ENCODE data around the gene PRKAA1. TPM values are rescaled to one million over a fixed set of nuclear protein-coding genes. Genes with fewer than 3 reads are reported as not detected.
"Not testable (repeated sequence)": the region's sequence is repeated elsewhere in the genome, so short reads cannot be mapped to it uniquely, and the experiment has no call there.

PRKAA1 gene
- polyA plus RNA-seq, 3 donors = 57.7 to 87.5 (median 79.3) TPM

- no peak for DNase-seq
Measured at GRCh38 chr5:40738502-40738901, 59.7 kb downstream of the PRKAA1 start.

- DNase-seq = no peak
Measured at GRCh38 chr5:40736103-40736875, 61.9 kb downstream of the PRKAA1 start.

- no peak for DNase-seq
Measured at GRCh38 chr5:40735609-40736008, 62.6 kb downstream of the PRKAA1 start.

- no peak for DNase-seq
Measured at GRCh38 chr5:40734986-40735385, 63.2 kb downstream of the PRKAA1 start.

GRCh38 chr5:40733879-40734563, 64.2 kb downstream of the PRKAA1 start:
- DNase-seq = no peak

- DNase-seq = no peak
Measured at GRCh38 chr5:40733434-40733833, 64.7 kb downstream of the PRKAA1 start.

- not testable (repeated sequence) for DNase-seq
Measured at GRCh38 chr5:40722497-40722911, 75.7 kb downstream of the PRKAA1 start.

GRCh38 chr5:40720069-40720468, 78.1 kb downstream of the PRKAA1 start:
- no peak for DNase-seq

GRCh38 chr5:40717281-40717680, 80.9 kb downstream of the PRKAA1 start:
- no peak for DNase-seq

- no peak for DNase-seq
Measured at GRCh38 chr5:40716590-40716989, 81.6 kb downstream of the PRKAA1 start.

GRCh38 chr5:40716000-40716399, 82.2 kb downstream of the PRKAA1 start:
- no peak for DNase-seq

- no peak for DNase-seq
Measured at GRCh38 chr5:40714001-40714400, 84.2 kb downstream of the PRKAA1 start.

GRCh38 chr5:40710575-40710974, 87.6 kb downstream of the PRKAA1 start:
- not testable (repeated sequence) for DNase-seq

Other genes starting within 250 kb of the PRKAA1 start
- gene PTGER4, start 118.5 kb downstream of the PRKAA1 start, polyA plus RNA-seq (ENCODE audit: insufficient read length in 3 of 3) = 10 to 100 TPM in 2 of 3 donors, 1 to 10 TPM in 1; 9.2 to 11.7 (median 10.6) TPM
- gene TTC33, start 42.4 kb downstream of the PRKAA1 start, polyA plus RNA-seq (ENCODE audit: insufficient read length in 3 of 3) = 10 to 100 TPM; 31.7 to 36.3 (median 35.9) TPM
- 1,000 to 10,000 TPM; 1,651 to 2,315 (median 1,847) TPM for gene RPL37, start 36.8 kb upstream of the PRKAA1 start, polyA plus RNA-seq (ENCODE audit: insufficient read length in 3 of 3)
- gene CARD6, start 43.0 kb upstream of the PRKAA1 start, polyA plus RNA-seq (ENCODE audit: insufficient read length in 3 of 3) = 1 to 10 TPM; 2.6 to 3.0 (median 2.8) TPM
- gene C7, start 111.1 kb upstream of the PRKAA1 start, polyA plus RNA-seq (ENCODE audit: insufficient read length in 3 of 3) = 100 to 1,000 TPM; 117 to 148 (median 118) TPM

Data from renal pelvis (tissue), 4 donors.